RPMI7951 (cell line): ENCODE results near the gene RASA1. TPM values are rescaled to one million over a fixed set of nuclear protein-coding genes. Genes with fewer than 3 reads are reported as not detected.
A peak's percentile ranks its signal among the peaks of the same experiment; 100 is the strongest.
"Not testable (repeated sequence)": the region's sequence is repeated elsewhere in the genome, so short reads cannot be mapped to it uniquely, and the experiment has no call there.

Experiments used
- DNase-seq: peaks from one replicate; pipeline ENCODE4 v3.0.0-alpha.2; 2012; ENCODE audit warnings: low read depth
- total RNA-seq: library from RNA; depleted of rRNA; stranded (reverse); fragments of >200 nt; shearing (Covaris generic); gene quantifications from 2 replicates; pipeline ENCODE4 v1.2.3, GENCODE V29; 2014; rRNA removed

The RASA1 gene
- total RNA-seq = 35.6 and 44.6 TPM in 2 replicates

DNA sequence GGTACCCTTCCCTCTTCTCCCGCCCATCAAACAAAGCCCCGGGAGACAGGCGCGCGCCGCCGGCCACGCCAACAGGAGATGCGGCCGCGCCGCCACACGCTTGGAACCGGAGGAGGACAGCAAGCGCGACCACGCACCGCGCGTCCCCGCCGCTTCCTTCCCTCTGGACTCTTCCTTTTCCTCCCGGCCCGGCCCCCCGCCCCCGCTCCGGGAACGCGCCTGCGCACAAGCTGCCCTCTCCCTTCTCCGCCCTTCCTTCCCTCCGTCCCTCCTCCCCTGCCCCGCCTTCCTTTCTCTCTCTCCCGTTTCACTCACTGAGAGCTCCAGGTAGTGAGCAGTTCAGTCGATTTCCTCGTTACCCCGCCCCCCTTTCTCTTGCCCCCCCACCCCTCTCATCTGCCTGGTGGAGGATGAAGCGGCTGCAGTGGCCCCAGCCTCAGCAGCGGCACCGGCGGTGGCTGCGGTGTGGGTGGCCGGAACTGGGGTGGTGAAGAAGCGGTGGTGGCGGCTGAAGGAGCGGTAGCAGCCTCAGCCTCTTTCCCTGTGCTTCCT lies at the start of gene RASA1:
Gene RASA1, plus strand, starts transcription at position 310 of the 552 bp plus-strand sequence. CDS start 569 bp downstream, outside the sequence.
- DNase-seq = peak; percentile 91

DNA sequence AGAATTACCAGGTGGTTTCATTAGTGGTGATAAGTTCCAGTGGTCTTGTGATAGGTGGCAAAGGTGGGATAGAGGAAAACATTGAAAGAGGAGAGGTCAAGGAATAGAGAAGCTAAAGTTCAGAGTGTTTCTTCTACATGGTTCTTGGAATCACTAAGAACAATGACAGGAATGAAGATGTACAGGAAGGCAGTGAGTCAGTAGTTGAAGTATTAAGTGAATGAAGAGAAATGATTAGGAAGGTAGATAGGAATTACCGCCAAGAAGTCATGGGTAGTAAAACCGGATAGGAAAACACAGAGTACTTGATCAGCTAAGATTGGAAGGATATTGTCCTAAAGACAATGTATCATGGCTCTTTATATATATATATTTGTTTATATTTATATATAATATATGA lies 37.9 kb upstream of the RASA1 start:
- DNase-seq = no peak

DNA sequence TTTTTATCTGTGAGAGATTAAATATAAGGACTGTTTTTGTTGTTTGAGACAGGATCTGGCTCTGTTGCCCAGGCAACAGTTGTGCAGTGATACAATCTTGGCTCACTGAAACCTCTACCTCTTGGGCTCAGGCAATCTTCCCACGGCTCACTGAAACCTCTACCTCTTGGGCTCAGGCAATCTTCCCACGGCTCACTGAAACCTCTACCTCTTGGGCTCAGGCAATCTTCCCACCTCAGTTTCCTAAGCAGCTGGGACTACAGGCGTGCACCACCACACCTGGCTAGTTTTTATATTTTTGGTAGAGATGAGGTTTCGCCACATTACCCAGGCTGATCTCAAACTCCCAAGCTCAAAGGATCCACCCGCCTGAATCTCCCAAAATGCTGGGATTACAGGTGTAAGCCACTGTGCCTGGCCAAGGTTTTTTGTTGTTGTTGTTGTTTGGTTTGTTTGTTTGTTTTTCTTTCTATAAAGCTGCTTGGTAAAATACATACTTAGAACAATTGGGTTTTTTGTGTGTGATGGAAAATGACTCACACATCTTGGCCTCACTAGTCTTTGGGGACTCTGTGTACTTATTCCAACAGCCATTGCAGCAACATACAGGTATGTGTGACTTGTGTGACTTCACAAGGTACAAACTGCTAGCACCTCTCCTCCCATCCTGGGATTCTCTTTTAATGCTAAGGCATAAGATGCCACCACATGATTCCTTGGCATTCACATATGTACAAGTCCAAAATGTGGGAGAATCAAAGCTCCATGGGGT lies 36.5 kb upstream of the RASA1 start:
- DNase-seq = no peak

DNA sequence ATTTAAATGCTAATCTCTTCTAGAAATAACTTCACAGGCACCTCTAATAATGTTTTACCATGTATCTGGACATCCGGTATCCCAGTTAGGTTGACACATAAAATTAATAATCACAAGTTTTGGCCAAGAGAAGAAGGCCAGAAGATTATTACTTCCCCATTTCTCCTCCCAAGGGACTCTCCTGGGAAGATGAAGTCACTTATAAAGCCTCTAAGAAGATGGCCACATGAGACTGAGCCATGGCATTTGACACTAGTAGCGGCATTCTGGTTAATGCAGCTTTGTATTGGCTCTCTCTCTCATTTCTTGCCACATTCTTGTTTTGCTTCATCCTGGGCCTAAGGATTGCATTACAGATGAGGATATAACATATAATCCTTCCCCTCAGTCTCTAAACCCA lies 34.5 kb upstream of the RASA1 start:
- no peak for DNase-seq

DNA sequence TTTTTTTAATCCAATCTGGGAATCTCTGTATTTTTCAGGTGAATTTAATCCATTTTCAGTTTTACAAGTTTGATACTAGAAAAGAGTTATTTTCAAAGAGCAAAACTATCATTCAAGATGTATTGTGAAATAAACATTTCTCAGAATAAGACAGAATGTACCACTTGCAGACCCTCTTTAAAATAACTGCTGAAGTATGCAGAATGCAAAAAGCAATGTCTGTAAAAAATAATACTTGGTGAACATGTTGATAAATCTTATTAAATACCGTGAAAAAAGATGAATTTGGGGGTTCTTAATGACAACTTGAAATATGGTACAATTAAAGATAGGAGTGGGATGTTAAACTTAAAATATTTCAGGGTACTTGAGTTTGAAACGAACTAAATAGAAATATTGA lies 26.1 kb upstream of the RASA1 start:
- no peak for DNase-seq

DNA sequence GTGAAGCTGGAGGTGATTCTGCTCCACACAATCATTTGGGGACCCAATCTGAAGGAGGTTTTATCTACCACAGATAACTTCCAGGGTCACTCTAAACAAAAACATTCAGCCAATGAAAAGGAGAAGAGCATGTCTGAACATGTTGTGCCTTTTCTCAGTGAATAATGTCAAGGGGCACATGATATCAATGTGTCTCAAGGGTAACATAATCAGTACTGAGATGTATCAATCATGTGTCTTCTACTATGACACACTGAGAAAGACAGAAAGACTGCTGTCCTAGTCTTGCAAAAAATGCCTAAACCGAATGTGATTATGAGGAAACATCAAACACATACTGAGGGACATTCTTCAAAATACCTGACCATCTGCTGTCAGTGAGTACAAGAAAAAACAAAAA lies 25.4 kb upstream of the RASA1 start:
- no peak for DNase-seq

DNA sequence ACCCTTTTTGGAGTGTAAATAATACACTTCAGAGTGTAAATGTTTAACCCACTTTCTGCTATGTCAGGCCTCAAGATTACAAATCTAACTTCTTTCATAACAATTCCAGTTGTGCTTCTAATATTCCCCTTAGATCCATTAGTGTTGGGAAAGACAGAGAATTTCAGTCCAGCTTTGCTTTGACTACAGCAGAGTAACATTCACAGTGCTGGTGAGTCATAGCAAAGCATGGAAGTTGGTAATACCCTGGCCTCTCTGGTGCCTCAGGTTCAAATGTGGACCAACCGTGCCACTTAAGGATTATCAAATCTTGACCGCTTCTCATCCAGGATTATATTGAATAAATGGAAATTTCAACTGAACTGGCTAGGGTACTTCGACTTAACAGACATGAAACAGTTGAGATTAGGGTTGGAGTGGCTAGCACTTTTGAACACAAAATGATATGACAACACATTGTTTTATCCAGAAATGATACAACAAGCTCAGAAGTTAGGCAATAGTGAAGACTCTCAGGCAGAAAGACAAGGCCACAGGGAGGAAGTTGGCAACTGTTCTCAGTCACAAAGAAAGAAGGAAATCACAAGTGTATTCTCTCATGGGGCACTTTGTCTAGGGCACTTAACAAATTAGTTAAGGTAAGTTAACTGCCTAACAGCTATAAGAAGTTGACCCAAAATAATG lies 24.4 kb upstream of the RASA1 start:
- peak; percentile 70 for DNase-seq

DNA sequence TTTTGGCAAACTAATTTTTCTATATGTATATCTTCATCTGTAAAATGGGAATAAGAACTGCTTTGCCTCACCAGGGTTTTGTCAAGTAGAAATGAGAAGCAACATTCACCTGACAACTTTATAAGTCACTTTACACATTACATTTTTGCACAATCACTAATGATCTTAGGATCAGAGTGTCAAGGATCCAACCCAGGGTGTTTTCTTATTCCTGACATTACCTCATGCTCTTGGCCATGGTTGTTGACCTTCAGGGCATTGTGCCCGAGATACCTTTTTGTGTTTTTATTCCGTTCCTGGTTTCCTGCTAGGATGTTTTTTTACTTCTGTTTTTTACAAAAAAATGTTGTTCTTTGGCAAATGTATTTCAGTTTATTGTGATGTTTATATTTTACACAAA lies 22.2 kb upstream of the RASA1 start:
- DNase-seq = no peak

DNA sequence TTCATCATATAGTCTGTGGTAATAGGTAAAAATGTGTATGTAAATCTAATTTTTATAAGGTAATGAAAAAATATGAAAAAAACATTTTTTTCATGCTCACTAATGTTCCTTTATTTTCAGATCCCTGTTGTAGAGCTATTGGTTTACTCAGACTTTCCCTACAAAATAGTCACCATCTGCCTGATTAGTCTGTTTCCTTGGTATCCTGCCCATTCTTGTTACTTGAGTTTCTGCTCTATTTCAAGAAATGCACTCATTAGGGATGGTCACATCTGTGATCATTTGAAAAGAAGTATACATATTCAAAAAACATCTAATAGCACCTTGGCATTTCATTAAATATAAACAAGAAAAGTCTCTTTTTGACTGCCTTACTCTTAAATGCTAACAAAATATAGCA lies 21.6 kb upstream of the RASA1 start:
- no peak for DNase-seq

DNA sequence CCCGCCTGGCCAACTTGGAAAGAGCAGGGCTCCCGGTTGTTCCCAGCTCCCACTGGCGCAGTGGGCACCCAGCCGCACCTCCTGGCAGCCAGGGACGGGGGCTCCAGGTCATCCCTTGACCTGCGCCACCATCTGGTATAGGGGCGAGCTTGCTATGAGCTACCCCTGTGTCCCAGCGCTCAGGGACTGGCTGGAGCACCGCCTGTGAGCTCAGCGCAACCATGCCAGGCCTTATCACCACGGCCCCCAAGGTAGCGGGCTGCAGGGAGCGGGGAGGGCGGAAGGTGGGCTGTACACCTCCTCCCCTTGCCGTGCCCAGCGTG lies 15.4 kb upstream of the RASA1 start:
- DNase-seq = no peak

DNA sequence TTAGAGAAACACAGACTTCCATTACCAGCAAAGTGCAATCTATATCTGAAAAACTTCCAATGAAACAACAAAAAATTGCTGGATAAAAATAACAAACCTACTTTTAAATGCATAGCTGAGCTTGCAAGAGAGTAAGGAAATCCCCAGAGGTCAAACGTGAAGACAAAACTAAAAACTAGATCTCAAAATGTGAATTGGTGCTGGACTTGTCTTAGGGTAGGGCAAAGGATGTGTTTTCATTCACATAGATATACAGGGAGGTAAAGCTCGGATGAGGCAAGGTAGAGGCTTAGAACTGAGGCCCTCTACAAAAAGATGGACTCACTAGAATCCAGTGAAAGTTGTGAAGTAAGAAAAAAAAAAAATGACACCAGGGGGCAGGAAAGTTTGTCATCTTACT lies 13.6 kb upstream of the RASA1 start:
- no peak for DNase-seq

DNA sequence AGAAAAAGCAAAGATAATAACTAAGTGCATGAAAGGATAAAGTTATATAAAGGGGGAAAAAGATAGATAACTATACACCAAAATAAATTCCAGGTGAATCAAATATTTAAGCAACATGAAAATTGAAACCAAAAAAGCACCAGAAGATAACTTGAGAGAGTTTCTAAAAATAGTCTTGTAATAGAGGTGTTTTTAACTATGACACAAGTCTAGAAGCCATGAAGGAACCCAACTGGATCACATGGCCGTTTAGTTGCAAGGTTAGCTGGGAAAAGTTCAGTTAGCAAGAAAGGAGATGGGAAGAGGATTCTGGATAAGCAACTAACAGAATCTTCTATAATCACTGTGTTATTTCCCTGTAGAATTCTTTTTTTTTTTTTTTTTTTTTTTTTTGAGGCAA lies 9.2 kb upstream of the RASA1 start:
- no peak for DNase-seq

DNA sequence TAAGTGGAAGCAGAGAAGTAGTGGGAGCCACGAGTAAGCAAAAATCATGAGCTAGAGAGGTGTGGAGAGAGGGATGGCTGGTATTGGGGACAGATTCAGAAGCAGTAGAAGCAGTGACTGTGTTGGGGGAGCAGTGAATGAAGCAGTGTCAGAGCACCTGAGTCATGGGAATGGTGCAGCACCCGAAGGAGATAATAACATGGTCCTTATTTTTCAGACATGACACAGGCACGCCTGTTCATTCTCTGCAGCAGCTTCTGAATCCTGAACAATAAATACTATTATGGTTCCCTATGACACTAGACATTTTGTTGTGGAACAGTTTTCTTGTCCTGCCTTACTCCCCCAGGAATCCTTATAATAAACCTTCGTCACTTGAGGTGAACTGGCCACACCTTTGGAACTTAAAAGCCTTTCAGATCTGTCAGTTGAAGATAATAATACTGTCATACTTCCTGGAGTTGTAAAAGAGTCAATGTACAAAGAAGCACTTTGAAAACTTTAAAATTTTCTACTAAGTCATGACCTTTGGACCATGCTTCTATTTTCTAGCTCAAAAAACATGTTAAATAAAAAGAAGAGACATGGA lies 7.0 kb upstream of the RASA1 start:
- no peak for DNase-seq

DNA sequence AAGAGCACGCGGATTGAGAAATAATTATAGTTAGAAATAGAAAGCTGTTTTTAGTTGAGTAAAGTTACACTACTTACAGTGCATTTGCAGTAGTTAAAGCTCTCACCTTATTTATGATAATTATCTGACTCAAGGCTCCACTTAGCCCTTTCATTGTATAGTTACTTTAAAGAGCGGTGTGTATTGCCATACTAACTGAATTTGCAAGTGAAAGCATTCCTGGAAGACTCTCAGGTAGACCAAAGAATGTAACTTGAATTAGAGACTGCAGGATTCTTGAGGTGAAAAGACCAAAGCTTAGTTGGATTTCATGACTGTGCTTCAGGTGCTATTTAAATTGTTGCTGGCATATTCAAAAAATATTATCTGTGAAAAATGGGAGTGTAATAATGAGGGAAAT lies 4.2 kb upstream of the RASA1 start:
- DNase-seq = no peak

DNA sequence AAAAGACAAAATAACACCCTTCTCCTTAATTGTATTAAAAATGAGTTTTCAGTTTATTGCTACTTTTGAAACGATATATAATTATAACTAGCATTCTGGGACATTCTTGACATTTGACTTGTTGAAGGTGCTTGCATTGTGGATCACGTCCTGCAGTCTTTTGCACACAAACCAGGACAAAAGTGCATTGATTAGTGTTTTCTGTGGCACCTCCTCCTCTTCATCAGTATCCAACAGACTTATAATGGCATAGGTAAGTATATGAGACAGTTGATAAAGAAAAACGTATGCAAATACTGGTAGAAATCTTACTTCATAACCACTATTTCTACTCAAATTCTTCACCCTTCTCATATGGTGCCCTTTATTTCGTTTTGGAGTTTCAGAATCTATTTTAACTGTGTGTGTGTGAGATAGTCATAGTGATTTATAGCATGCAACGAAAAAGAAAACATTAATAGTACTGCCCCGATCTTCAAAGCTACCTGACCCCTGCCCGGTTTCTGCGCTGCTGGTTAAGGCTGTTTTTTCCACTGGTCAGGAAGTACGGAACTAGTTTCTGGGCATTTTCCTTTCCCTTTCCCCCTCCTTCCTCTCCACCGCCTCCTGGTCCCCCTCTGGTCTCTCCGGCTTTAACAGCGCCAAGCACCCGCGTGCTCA lies 639 bp upstream of the RASA1 start:
- DNase-seq = no peak

DNA sequence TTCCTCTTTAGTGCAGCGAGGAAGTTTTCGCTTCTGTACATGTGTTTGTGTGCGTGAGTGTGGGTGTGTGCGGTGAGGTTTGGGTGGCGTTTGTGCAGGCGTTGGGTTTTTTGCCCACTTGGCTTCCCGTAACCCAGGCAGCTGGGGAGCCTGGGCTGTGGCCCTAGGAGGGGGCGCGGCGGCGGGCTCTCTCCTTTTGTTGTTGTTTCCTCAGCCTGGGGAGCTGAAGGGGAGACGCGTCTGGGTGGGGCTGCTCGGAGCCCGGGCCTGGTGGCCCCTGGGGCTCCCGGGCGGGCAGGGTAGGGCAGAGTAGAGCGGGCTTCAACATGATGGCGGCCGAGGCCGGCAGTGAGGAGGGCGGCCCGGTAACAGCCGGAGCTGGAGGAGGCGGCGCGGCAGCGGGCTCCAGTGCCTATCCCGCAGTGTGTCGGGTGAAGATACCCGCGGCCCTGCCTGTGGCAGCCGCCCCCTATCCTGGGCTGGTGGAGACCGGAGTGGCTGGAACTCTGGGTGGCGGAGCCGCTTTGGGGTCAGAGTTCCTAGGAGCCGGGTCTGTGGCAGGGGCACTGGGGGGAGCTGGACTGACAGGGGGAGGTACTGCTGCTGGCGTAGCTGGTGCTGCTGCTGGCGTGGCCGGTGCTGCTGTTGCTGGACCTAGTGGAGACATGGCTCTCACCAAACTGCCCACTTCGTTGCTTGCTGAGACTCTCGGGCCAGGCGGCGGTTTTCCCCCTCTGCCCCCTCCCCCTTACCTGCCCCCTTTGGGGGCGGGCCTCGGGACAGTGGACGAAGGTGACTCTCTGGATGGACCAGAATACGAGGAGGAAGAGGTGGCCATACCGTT lies 665 bp downstream of the RASA1 start:
- DNase-seq = peak; percentile 66

DNA sequence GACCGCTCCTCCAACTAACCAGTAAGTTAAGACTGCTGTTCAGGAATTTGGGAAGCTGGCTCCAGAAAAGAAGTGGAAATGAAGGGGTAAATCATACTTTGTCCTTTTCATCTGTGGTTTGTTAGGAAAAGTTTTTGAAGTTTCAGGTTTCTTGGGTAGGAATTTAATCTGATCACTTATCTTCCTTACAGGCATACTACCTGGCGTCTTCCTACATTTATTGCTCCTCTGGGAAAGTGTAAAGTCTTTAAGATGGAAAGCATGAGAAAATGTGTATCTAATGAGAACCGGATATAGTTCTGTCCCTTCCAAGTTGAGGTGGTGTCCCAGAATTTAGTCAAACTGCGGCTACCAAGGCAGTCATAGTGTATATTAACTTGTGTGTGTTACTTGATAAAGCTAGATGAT lies 1.3 kb downstream of the RASA1 start:
- no peak for DNase-seq

DNA sequence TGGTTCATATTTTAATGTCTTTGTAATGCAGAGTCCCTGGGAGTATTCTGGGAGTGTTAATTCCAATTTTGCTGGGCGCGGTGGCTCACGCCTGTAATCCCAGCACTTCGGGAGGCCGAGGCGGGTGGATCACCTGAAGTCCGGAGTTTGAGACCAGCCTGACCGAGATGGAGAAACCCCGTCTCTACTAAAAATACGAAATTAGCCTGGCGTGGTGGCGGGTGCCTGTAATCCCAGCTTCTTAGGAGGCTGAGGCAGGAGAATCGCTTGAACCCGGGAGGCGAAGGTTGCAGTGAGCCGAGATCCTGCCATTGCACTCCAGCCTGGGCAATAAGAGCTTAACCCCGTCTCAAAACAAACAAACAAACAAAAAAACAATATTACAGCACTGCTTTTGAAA lies 3.2 kb downstream of the RASA1 start:
- not testable (repeated sequence) for DNase-seq

DNA sequence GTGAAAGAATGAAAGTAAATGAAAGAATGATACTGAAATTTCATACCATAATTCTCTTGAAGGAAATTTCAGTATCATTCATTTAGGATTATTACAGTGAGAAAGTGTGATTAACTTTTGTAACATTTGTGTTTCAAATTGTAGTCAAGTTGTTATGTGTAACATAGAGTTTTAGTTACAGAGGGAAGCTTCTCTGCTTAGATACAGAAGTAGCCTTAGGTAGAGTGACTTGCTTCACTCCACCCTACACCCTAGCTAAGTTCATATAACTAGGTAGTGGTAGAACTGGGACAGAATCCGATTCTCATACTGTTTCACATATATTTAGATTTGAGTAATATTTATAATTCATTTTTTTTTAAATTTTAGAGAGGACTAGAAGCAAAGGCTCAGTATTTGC lies 9.0 kb downstream of the RASA1 start:
- DNase-seq = no peak

DNA sequence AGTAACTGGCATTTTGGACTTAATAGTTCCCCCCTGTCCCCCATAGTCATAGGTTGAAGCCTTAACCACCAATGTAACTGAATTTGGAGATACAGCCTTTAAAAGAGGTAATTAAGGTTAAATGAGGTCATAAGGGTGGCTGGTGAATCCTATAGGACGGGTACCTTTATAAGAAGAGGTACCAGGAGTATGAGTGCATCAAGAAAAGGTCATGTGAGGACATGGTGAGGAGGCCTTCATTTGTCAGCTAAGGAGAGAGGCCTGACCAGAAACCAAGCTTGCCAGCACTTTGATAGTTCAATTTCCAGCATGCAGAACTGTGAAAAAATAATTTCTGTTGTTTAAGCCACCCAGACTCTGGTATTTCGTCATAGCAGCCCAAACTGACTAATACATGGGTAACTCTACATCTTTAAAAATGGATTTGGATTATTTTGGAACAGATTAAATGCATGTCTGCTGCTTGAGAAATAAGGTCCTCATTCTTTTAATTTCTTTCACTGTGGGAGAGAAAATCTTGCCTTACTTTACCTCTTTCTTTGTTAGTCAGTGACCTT lies 9.7 kb downstream of the RASA1 start:
- DNase-seq = no peak

DNA sequence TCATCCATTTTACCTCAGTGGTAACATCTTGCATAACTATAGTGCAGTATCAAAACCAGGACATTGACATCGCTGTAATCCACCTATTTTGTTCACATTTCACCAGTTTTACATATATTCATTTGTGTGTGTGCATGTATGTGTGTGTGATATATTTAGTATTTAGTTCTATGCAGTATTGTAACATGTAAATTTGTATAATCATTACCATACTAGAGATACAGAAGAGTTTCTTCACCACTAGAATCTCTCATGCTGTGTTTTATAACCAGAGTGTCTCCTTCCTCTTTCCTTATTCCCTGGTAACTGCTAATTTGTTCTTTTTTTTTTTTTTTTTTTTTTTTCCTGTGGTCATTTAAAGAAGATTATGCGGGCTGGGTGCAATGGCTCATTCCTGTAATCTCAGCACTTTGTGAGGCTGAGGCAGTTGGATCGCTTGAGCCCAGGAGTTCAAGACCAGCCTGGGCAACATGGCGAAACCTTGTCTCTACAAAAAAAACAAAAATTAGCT lies 11.0 kb downstream of the RASA1 start:
- DNase-seq = no peak
